COLO829 (cell line): ENCODE data around the gene POLR2I.
"Not testable (repeated sequence)": the region's sequence is repeated elsewhere in the genome, so short reads cannot be mapped to it uniquely, and the experiment has no call there.

Experiments used
- DNase-seq: peaks from one replicate; pipeline ENCODE4 v3.0.0; 2012; ENCODE audit warnings: low spot score

The POLR2I gene

DNA sequence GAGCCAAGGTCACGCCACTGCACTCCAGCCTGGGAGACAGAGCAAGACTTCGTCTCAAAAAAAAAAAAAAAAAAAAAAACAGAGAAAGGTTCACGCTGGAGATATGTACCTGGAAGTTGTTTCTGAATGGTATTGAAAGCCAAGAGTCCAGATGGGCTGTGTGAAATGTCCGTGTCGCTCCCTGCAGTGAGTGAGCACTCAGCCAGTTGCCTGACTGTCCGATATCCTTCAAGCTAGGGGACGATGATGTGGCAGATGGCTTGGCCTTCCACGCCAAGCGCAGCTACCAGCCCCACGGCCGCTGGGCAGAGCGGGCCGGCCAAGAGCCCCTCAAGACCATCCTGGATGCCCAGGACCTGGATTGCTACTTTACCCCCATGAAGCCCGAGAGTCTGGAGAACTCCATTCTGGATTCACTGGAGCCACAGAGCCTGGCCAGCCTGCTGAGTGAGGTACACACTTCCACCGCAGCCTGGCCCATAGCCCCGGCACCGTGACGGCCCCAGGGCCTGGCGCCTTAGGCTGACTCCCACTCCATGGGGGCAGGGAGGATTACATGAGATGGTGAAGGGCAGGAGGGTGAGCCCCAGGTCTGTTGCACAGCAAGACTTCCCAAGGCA, 15.4 kb downstream of the POLR2I start:
- DNase-seq, result no peak

GRCh38 chr19:36097036-36097435, 17.6 kb downstream of the POLR2I start:
- no peak for DNase-seq

- DNase-seq, result no peak
Measured at GRCh38 chr19:36093687-36094086, 21.0 kb downstream of the POLR2I start.

GRCh38 chr19:36093146-36093662, 21.5 kb downstream of the POLR2I start:
- no peak for DNase-seq

- DNase-seq, result no peak
Measured at GRCh38 chr19:36092566-36092965, 22.1 kb downstream of the POLR2I start.

GRCh38 chr19:36090910-36091695, 23.6 kb downstream of the POLR2I start:
- no peak for DNase-seq

- DNase-seq, result no peak
Measured at GRCh38 chr19:36089847-36090246, 24.8 kb downstream of the POLR2I start.

GRCh38 chr19:36086326-36086725, 28.3 kb downstream of the POLR2I start:
- no peak for DNase-seq

DNA sequence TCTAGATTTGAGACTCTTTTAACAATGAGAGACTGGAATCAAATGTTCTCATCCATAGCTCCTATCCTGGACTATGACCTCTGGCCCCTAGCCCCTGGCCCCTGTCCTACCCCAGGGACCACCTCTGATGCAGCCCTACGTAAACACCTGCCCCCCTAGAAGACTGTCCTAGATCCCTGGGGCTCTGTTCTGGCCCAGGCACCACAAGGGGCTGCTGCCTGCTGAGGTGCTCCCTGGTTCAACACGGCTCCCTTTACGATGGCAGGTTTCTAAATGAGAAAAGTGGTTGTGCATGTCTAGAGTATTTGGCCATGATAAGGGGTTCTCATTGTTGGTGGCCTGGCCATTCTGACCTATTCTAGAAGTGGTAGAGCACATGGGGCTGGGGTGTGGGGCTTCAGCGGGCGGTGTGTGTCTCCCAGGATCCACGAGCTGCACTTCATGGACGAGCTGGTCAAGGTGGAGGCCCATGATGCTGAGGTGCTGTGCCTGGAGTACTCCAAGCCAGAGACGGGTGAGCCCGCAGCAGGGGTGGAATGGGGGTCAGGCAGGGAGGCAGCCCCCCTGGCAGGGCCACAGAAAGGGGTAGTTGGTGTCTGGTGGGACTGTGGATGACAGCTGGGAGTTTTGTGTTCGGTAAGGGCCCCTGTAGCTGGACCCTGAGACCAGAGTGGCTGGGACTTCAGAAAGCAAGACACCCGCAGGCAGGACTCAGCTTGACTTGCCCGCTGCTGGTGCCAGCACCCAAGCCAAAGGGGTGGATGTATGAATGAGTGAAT, 30.3 kb downstream of the POLR2I start:
- no peak for DNase-seq

DNA sequence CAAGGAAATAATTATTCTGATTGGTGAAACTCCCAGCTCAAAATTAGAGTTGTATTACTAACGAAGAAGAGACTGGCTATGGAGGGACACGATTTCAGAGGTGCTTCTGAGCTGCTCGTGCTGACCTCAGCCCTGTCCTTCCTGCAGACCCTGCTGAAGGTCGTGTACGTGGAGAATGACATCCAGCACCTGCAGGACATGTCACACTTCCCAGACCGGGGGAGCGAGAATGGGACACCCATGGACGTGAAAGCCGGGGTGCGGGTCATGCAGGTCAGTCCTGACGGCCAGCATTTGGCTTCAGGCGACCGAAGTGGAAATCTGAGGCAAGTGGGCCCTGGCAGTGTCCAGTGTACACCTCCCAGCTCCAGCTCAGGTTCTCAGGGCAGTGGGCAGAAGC, 31.8 kb downstream of the POLR2I start:
- DNase-seq, result no peak

GRCh38 chr19:36081894-36082293, 32.8 kb downstream of the POLR2I start:
- no peak for DNase-seq

DNA sequence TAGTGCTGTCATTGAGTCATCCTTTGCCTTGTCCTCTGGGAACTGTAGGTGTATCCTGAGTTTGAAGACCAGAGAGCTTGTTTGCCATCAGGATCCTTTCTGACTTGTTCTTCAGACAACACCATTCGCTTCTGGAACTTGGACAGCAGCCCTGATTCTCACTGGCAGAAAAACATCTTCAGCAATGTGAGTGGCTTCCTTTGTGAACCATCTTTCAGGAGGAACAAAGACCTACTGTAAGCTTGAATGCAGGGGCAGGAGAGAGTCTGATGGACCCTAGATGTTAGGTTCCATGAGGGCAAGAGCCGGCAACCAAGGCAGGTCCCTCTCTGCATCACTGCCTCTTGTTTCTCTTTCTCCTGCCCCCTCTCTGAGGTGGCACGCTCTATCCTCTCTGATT, 33.3 kb downstream of the POLR2I start:
- DNase-seq, result peak; percentile 25

- DNase-seq, result no peak
Measured at GRCh38 chr19:36079389-36079945, 35.2 kb downstream of the POLR2I start.

- DNase-seq, result no peak
Measured at GRCh38 chr19:36073121-36073876, 41.4 kb downstream of the POLR2I start.

DNA sequence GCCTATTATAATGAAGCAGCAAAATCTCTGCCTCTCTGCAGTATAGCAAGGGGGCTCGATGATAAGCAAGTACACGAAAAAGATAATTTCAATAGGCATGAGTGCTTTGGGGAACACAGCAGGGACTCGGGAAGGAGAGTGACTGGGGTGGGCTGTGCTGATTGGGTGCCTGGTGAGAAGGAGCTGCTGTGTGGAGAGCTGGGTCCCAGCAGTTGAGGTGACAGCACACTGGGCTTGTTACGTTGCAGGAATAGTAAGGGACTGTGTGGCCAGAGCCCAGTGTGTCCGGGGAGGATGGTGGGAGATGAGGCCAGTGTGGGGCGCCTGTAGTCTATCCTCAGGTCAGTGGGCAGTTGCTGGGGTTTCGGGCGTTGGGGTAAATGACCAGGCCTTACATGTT, 42.6 kb downstream of the POLR2I start:
- DNase-seq, result no peak

DNA sequence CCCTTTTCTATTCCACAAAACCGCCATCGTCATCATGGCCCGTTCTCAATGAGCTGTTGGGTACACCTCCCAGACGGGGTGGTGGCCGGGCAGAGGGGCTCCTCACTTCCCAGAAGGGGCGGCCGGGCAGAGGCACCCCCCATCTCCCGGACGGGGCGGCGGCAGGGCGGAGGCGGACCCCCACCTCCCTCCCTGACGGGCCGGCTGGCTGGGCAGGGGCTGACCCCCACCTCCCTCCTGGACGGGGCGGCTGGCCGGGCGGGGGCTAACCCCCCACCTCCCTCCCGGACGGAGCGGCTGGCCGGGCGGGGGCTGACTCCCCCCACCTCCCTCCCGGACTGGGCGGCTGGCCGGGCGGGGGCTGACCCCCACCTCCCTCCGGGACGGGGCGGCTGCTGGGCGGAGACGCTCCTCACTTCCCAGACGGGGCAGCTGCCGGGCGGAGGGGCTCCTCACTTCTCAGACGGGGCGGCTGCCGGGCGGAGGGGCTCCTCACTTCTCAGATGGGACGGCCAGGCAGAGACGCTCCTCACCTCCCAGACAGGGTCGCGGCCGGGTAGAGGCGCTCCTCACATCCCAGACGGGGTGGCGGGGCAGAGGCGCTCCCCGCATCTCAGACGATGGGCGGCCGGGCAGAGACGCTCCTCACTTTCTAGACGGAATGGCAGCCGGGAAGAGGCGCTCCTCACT, 45.7 kb downstream of the POLR2I start:
- not testable (repeated sequence) for DNase-seq

GRCh38 chr19:36067681-36068080, 47.0 kb downstream of the POLR2I start:
- DNase-seq, result no peak

DNA sequence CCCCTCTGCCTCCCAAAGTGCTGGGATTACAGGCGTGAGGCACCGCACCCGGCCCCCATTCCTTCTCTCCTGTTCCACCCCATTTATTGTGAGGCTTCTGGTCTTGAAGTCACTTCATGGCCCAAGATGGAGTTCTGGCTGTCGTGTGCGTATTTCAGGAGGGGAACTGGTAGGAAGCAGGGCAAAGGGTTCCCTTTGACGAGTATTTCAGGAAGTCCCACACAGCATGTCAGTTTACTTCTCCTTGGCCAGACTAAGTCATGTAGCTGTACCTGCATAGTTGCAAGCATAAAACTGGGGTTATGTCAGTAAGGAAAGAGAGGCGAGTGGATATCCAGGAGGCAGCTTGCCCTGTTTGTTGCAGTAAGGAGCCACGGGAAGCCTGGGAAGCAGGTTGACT, 49.8 kb downstream of the POLR2I start:
- DNase-seq, result no peak
